Measurements from ENCODE around the gene KIF7.

KIF7 gene

DNA sequence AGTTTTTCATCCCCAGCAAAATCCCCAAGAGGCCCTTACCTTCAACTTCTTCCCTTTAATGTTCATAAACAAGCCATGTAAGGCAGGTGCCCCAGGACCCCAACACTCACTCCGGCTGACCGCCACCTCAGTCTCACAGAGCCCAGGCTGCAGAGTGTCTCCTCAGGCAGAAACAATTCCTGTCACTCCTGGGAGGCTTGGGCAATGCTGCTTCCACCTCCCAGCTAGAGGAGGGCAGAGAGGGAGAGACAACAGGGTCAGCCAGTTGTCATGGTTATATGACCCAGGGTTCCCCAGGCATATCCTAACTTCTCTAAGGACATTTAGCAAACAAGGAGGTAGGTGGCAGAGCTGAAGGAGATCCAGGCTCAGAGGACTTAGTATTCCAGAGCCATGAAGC is 23.9 kb upstream of the KIF7 start, which contains the start of gene PLIN1:
Gene PLIN1 (minus strand): TSS at position 156 of the 400 bp plus-strand sequence. CDS start 1,878 bp downstream, outside the sequence.
- FAIRE-seq = no peak
- DNase-seq (ENCODE audit: insufficient read length, low spot score) = no peak
- TF ChIP-seq POLR2A (IDR thresholded peaks at IDR 0.05; ENCODE audit: low read depth, low read length) = no peak

DNA sequence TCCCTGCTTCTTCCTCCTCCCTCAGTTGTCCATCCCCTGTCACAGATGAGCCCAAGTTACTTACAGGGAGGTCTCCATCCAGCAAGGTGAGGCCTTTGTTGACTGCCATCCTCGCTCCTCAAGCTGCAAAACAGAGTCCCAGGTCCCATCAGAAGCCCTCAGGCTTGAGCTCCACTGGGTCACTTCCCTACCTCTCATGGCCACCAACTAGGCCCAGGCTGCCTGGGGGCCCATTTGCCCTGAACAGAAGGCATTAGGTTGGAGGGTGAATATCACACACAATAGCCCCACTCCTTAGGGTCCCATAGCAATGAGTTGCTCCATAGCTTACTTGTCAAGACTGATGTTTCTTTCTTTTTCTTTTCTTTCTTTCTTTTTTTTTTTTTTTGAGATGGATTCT is 22.1 kb upstream of the KIF7 start:
- no peak for TF ChIP-seq POLR2A (IDR thresholded peaks at IDR 0.05; ENCODE audit: low read depth, low read length)
- FAIRE-seq (no peak), DNase-seq (ENCODE audit: insufficient read length, low spot score) (no peak)

DNA sequence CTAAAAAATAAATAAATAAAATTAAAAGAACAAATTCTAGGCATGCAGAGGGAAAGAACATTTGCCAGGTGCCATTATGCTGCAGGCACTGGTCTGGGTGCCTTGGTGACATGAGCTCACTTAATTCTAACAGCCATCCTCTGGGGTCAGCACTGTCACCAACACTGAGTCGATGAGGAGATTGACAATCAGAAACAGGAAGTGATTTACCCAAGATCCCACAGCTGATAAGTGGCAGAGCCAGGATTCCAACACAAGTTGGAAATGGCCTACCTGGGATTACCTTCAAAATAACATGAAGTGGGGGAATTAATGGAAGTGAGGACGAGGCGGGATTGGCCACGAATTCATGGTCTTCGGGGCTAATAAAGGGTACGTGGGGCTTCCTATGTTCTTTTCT is 20.3 kb upstream of the KIF7 start:
- no peak for FAIRE-seq
- no peak for TF ChIP-seq POLR2A (IDR thresholded peaks at IDR 0.05; ENCODE audit: low read depth, low read length)
- DNase-seq (ENCODE audit: insufficient read length, low spot score) = no peak

DNA sequence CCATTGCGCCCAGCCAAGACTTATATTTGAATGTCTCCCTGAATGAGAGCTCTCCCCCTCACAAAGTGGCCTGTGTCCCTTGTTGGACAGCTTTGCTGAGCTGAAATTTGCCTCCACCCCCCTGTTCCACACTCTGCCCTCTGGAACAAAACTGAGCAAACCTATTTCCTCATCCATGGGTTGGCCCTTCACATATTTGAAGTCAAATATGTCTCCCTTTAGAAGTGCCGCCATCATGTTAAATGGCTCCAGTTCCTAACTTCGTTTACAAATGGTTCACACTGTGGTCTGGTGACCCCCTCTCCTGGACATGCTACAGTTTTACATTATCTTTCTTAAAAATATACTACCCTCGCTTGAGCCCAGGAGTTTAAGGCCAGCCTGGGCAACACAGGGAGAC is 19.3 kb upstream of the KIF7 start:
- DNase-seq (ENCODE audit: insufficient read length, low spot score) = no peak
- no peak for FAIRE-seq
- TF ChIP-seq POLR2A (IDR thresholded peaks at IDR 0.05; ENCODE audit: low read depth, low read length) = no peak

DNA sequence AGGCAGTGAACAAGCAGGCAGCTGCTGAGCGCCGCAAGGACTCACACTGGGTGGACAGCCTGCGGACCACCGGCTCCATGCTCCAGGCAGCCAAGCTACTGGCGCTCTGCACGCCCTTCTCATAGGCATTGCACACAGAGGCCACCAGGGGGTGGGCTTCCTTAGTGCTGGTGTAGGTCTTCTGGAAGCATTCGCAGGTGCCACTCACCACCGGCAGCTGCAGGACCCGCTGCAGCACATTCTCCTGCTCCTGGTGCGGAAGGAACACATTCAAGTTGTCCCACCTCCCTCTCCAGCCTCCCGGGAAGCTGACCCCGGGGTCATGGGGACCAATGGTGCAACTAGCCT is 17.9 kb upstream of the KIF7 start:
- DNase-seq (ENCODE audit: insufficient read length, low spot score) (no peak), FAIRE-seq (no peak)
- no peak for TF ChIP-seq POLR2A (IDR thresholded peaks at IDR 0.05; ENCODE audit: low read depth, low read length)

DNA sequence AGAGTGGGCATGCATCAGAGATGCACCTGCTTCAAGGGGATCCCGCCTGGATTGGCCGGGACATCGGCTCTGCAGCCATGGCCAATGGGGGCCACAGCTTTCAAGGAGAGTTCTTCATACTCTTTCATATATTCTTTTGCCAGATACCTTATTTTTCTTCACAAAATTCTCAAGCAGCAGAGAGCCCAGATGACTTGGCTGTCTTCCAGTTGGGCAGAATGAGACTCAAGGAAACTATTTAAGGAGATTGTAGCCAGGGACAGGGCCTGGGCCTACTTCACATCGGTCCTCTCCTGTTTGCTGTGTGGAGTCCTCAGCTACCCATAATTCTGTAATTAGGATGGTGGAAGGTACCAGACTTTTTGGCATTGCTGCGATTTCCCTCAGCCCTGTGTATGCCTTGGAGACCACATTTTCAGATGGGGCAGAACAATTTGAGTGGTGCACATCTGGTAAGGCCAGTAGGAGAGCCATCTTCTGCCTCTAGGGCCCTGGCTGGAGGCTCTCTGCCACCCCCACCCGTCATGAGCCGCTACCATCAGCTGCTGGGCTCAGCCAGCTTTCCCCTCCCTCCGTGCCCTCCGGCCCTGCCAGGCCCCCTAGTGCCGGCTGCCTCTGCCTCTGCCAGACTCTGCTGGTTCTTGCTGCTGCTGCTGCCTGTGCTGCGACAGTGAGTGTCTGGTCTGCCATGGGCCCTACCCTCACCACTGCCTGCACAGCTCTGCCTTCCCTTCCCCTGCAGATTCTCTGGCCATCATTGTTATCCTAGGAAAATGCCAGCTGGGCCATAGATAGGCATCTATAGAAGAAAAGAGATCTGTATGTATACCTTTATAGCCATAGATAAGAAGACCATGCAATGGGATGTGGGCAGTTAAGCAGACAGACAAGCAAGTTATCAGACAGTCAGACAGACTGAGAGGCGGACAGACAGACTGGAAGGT is 17.2 kb upstream of the KIF7 start:
- DNase-seq (ENCODE audit: insufficient read length, low spot score) = no peak
- no peak for FAIRE-seq
- no peak for TF ChIP-seq POLR2A (IDR thresholded peaks at IDR 0.05; ENCODE audit: low read depth, low read length)

DNA sequence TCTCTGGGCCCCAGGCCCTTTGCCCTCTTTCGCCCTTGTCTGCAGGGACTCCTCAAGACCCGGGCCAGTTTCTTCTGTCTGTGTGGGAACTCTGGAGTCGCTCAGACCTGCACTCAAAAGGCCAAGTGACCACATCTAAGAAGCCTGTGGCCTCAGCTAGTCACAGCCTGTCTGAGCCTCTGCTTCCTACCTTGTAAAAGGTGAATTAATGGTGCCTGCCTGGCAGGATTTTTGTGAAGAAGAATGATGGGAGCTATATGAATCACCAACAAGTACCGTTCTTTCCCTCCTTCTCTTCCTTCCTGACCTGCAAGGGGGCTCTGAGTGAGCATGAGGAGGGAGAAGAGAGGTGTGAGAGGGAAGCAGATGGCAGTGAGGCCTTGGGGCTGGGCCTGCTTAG is 16.4 kb upstream of the KIF7 start:
- DNase-seq (ENCODE audit: insufficient read length, low spot score) = no peak
- TF ChIP-seq POLR2A (IDR thresholded peaks at IDR 0.05; ENCODE audit: low read depth, low read length) = no peak
- no peak for FAIRE-seq

DNA sequence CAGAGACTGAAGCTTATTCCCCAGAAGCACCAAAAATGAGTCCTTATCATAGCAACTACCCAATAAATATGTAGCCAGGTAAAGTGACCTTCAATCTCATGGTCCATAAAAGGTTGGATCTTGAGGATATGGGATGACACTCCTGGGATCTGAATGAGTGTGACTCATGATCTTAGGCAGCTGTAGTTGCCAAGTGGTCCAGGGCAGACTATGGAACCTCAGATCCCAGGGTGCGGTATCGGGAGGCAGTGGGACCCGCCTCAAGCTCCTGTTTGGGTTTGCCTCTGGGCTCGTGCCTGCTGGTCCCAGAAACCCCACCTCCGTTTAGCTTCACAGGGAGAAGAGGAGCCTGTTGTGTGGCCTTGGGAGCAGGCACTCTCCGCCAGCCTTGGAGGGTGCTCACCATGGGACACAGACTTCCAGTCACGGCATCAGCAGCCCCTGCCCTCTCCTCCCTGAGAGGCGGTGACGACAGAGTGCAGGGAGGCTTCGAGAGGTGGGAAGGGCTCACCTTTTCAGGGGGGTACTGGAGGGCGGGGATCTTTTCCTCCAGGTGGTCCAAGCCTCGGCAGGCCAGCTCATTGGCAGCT is 15.8 kb upstream of the KIF7 start:
- FAIRE-seq (no peak), DNase-seq (ENCODE audit: insufficient read length, low spot score) (no peak)
- TF ChIP-seq POLR2A (IDR thresholded peaks at IDR 0.05; ENCODE audit: low read depth, low read length) = no peak

DNA sequence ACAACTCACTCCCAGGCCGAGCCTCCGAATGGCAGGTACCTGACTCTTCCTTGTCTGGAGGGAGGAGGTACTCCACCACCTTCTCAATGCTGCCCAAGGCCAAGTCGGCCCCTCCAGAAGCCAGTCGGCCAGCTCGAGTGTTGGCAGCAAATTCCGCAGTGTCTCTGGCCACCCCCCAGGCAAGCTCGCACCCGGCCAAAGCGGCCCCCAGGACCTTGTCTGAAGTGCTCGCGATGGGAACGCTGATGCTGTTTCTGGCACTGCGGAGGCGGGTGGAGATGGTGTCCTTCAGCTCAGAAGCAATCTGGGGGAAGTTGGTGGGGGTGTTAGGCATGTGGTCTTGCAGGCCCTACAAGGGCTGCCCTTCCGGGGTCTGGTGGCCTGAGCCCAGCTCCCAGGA is 14.7 kb upstream of the KIF7 start:
- no peak for DNase-seq (ENCODE audit: insufficient read length, low spot score)
- no peak for FAIRE-seq

DNA sequence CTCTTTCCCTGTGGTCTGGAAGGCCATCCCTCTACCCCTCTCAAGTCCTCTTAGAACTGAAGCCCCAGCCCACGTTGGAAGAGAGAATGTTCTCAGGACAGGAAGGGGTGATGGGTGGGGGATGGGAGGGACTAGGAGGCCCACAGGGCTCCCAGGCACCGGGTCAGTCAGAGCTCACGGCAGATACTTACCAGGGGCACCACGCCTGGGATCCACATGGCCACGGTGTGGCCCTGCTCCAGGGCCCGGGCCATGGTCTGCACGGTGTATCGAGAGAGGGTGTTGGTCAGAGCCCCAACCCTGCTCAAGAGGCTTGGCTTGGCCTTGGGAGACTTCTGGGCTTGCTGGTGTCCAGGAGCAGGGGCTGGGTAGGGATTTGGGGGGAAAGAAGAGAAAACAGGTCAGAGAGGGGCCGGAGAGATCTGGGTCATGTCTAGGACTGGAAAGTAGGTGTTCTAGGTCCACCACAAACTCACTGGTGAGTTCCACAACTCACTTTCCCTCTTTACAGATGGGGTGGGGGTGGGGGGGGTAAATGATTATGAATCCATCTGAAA is 14.1 kb upstream of the KIF7 start:
- FAIRE-seq (no peak), DNase-seq (ENCODE audit: insufficient read length, low spot score) (no peak)
- TF ChIP-seq POLR2A (IDR thresholded peaks at IDR 0.05; ENCODE audit: low read depth, low read length) = no peak

More for the DNA sequence above, 14.7 kb upstream of the KIF7 start:
- TF ChIP-seq POLR2A (IDR thresholded peaks at IDR 0.05; ENCODE audit: low read depth, low read length) = no peak

DNA sequence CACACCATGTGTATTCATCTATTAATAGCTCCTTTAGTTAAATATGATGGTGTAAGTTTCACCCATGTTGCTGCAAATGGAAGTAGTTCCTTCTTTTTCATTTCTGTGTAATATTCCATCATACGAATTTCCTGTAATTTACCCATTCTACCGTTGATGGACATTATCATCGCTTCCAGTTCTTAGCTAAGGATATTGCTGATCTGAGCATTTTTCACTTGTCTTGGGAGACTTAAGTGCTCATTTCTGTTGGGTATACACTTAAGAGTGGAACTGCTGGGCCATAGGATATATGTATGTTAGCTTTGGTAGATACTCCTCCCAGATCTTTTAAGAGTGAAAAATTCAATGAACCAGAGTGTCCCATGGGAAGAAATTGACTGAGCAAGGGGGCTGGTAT is 12.9 kb upstream of the KIF7 start:
- no peak for DNase-seq (ENCODE audit: insufficient read length, low spot score)
- no peak for TF ChIP-seq POLR2A (IDR thresholded peaks at IDR 0.05; ENCODE audit: low read depth, low read length)
- no peak for FAIRE-seq

DNA sequence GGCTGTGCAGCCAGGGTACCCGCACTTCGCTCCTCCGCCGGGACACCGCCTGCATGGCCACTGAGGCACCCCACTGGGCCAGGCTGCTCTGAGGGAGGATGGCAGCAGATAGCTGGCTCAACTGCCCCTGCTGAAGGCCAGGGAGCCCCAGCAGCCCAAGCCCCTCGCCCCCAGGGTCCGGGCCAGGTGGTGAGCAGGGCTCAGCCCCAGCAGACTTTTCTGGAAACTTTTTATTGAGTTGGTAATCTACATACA is 12.4 kb upstream of the KIF7 start:
- FAIRE-seq = no peak
- DNase-seq (ENCODE audit: insufficient read length, low spot score) = no peak
- TF ChIP-seq POLR2A (IDR thresholded peaks at IDR 0.05; ENCODE audit: low read depth, low read length) = no peak

DNA sequence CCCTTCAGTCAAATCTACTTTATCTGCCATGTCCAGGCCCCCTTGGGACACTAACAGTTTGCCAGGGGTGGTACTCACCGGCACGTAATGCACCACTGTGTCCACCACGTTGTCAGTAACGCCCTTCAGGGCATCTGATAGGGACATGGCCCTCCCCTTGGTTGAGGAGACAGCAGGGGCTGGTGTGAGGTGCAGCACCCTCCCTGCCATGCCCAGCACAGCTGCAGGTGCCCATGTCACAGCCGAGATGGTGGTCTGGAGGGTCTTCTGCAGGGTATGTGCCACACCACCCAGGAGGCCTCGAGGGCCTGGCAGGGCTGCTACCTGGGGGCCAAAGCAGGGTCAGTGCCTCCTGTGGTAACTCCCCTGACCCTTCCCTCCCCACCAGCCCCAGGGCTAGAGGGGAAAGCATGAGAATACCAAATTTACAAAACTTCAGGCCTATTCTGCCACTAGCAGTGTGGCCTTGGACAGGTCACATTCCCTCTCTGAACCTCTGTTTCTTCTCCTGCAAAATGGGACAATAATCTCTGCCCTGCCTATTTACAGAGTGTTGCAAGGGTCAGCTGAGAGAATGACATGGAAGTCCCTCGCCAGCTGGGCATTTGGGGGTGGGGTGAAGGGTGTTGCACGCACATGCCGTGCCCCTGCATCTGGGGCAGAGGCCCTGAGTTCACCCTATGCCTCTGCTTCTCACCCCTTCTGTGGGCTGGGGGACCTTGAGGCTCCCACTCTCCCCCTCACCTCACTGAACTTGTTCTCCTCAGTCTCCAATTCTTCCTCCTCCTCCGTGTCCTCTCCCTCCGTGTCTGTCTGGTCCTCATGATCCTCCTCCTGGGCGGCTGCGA is 11.8 kb upstream of the KIF7 start:
- no peak for TF ChIP-seq POLR2A (IDR thresholded peaks at IDR 0.05; ENCODE audit: low read depth, low read length)
- FAIRE-seq (no peak), DNase-seq (ENCODE audit: insufficient read length, low spot score) (no peak)

DNA sequence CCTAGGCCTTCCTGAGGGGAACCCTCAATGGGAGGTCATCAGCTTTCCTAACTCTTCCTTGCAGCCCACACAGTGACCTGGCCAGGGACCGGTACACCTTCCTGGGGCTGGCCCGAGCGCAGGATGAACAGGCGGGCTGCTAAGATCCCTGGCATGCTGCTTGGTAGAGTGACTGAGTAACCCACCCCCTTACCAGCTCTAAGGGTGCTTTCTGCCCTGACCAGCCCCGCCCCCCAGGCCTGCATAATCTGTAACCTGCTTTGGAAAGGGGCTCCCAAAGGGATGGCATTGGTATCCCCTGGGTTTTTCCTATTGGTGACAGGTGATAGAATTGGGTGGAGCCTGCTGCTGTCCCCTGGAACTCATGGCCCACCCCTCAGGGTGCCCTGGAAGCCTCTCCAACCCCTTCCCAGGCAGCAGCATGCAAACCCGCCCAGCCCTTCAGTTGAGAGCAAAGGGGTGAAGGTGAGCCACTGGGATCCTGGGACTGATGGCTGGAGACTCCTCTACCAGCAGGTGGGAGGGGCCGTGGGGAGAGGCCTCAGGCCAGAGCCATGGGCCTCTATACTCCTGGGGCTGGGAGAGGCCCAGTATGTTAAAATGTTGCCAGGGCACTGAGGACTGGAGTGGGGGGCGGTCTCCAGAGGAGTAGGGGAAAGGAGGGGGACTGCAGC is 11.1 kb upstream of the KIF7 start:
- FAIRE-seq (no peak), DNase-seq (ENCODE audit: insufficient read length, low spot score) (no peak)
- TF ChIP-seq POLR2A (IDR thresholded peaks at IDR 0.05; ENCODE audit: low read depth, low read length) = no peak

Data from H54 (cell line).